GM12878 (cell line): ENCODE measurements around the gene RAPGEF3. TPM values are rescaled to one million over a fixed set of nuclear protein-coding genes. Genes with fewer than 3 reads are reported as not detected.

Experiments
- ATAC-seq: fragments of 200-7000 bp; cut with Tn5 transposase; 3 replicates; pipeline ENCODE4 v1.9.1; 2020; ENCODE audit warnings: mild to moderate bottlenecking, moderate library complexity
- BruUV-seq: library from RNA; stranded (reverse); fragments of 400-500 nt; replicated peaks from 2 replicates; lab custom pipeline; 2021; lab: Mats Ljungman, UMichigan
- CTCF ChIA-PET: fragments of 300-600 bp; sonication (Branson Sonifier 250); formaldehyde crosslinking; extraction: SDS; loops from one replicate; lab custom pipeline; 2021; ENCODE audit warnings: inconsistent platforms; lab: Yijun Ruan, JAX
- POLR2A ChIA-PET: fragments of 350-600 bp; formaldehyde crosslinking; extraction: SDS; loops from one replicate; lab custom pipeline; 2021; ENCODE audit warnings: inconsistent platforms; lab: Charles Lee
- RAD21 ChIA-PET: fragments of 300-600 bp; sonication (Branson Sonifier 250); formaldehyde crosslinking; loops from one replicate; lab custom pipeline; 2023; ENCODE audit warnings: antibody characterized with exemption; ENCODE audit not compliant: unreplicated experiment; lab: Charles Lee
- SMC1A ChIA-PET: fragments of 300-600 bp; sonication (Branson Sonifier 250); formaldehyde crosslinking; loops from one replicate; lab custom pipeline; 2023; ENCODE audit not compliant: unreplicated experiment, uncharacterized antibody; lab: Charles Lee
- DNase-seq: peaks from one replicate; pipeline ENCODE4 v3.0.0-alpha.2; 2011; ENCODE audit warnings: low read depth, low spot score
- FAIRE-seq: peaks from 3 replicates; lab custom pipeline; 2011; peaks lifted over from hg19 to GRCh38; lab: Jason Lieb, UNC
- H2AFZ ChIP-seq: 2 replicates; pipeline ENCODE4 v1.6.0; 2011; ENCODE audit warnings: low read depth, low read length, control low read depth; ENCODE audit not compliant: control insufficient read depth
- H3K27ac ChIP-seq: 2 replicates; pipeline ENCODE4 v1.5.1; 2011; ENCODE audit warnings: control low read depth; ENCODE audit not compliant: control insufficient read depth, insufficient read depth
- H3K27me3 ChIP-seq, 2 experiments: replicated peaks in 1 of 2; 2 replicates each; pipeline versions ENCODE4 v1.6.0 to v1.6.1; 2011; ENCODE audit warnings: low read length in 1 of 2; ENCODE audit not compliant: control insufficient read depth in 2 of 2, insufficient read depth in 2 of 2
- H3K36me3 ChIP-seq, 2 experiments: 2 replicates each; pipeline ENCODE4 v1.5.1; 2011; ENCODE audit warnings: low read length in 1 of 2; ENCODE audit not compliant: control insufficient read depth in 2 of 2, insufficient read depth in 2 of 2
- H3K4me1 ChIP-seq: 2 replicates; pipeline ENCODE4 v1.6.1; 2011; ENCODE audit warnings: mild to moderate bottlenecking, low read length, moderate library complexity, mixed read lengths; ENCODE audit not compliant: control insufficient read depth, insufficient read depth
- H3K4me2 ChIP-seq: 2 replicates; pipeline ENCODE4 v1.6.0; 2011; ENCODE audit warnings: control low read depth; ENCODE audit not compliant: control insufficient read depth, insufficient read depth
- H3K4me3 ChIP-seq: fragments of 200-600 bp; sonication (generic); 2 replicates; pipeline ENCODE4 v1.5.1; 2016
- H3K79me2 ChIP-seq: 2 replicates; pipeline ENCODE4 v1.6.0; 2011; ENCODE audit warnings: low read length; ENCODE audit not compliant: control insufficient read depth, insufficient read depth
- H3K9ac ChIP-seq: 2 replicates; pipeline ENCODE4 v1.8.0; 2011; ENCODE audit warnings: low read length, control low read depth, mixed read lengths; ENCODE audit not compliant: control insufficient read depth, insufficient read depth
- H3K9me3 ChIP-seq: replicated peaks from 3 replicates; pipeline ENCODE4 v1.5.1; 2011; ENCODE audit warnings: mild to moderate bottlenecking, low read length; ENCODE audit not compliant: control insufficient read depth, insufficient read depth
- H4K20me1 ChIP-seq: 2 replicates; pipeline ENCODE4 v1.6.0; 2011; ENCODE audit not compliant: control insufficient read depth, insufficient read depth
- HCFC1 ChIP-seq: fragments of 150-350 bp; IDR thresholded peaks from 2 replicates; pipeline ENCODE4 v1.6.1; 2014; ENCODE audit warnings: low read length
- NRF1 ChIP-seq: conservative IDR thresholded peaks from 2 replicates; pipeline ENCODE4 v1.6.1; 2011; ENCODE audit warnings: mild to moderate bottlenecking, low read depth, low read length, improper control_type of control experiment
- RAD21 ChIP-seq: IDR thresholded peaks from 2 replicates; pipeline ENCODE4 v1.6.1; 2011; ENCODE audit warnings: mild to moderate bottlenecking, low read depth, low read length, moderate library complexity; ENCODE audit not compliant: insufficient read depth
- SMAD1 ChIP-seq: fragments of 450-650 bp; IDR thresholded peaks from 2 replicates; pipeline ENCODE4 v1.6.1; 2018; ENCODE audit warnings: mild to moderate bottlenecking, low read depth; ENCODE audit not compliant: partially characterized antibody
- SUZ12 ChIP-seq: fragments of 200-600 bp; sonication (generic); IDR thresholded peaks from one replicate; pipeline ENCODE4 v1.6.1; 2018; ENCODE audit warnings: antibody characterized with exemption, mild to moderate bottlenecking; ENCODE audit not compliant: unreplicated experiment
- WGBS: methylation state at CpG from one replicate; pipeline ENCODE4 v1.1.6; 2016; ENCODE audit warnings: low lambda C conversion rate; ENCODE audit not compliant: insufficient replicate concordance, insufficient coverage; ENCODE audit errors: missing lambda C conversion rate; 5-methylcytosine and 5-hydroxymethylcytosine counted together
- in situ Hi-C: fragments of 300-500 bp; cut with MboI; formaldehyde crosslinking; loops from 9 replicates; pipeline ENCODE4 v1.14.3; 2018; ENCODE audit warnings: mixed read lengths
- intact Hi-C: fragments of 100-400 bp; cut with micrococcal nuclease; formaldehyde crosslinking; loops from one replicate; pipeline ENCODE4 v1.14.2; 2022; ENCODE audit not compliant: unreplicated experiment
- polyA plus RNA-seq, 11 experiments: library from polyadenylated mRNA; depleted of rRNA in 4 of 11; unstranded in 6 of 11; stranded (reverse) in 5 of 11; fragments of >200 nt; fragmentation: Nextera tagmentation in 4 of 11; fragmentation: Illumina TruSeq in 1 of 11; extraction: Ambion mirVana in 4 of 11; extraction: Trizol in 1 of 11; gene quantifications; 1 replicate in 1 of 11; 2 replicates in 10 of 11; pipeline versions ENCODE4 v1.2.1 to v1.2.3, GENCODE V29; 2011 to 2016; ENCODE audit warnings: inconsistent platforms in 2 of 11, missing spikeins in 2 of 11, low read depth in 1 of 11
- total RNA-seq, 4 experiments: library from RNA; depleted of rRNA in 3 of 4; stranded (reverse); fragments of >200 nt in 3 of 4; fragmentation: Illumina TruSeq in 1 of 4; extraction: Trizol in 1 of 4; gene quantifications; 2 replicates each; pipeline versions ENCODE4 v1.2.1 to v1.2.3, GENCODE V29; 2013 to 2021
- TF ChIP-seq, protein P1 (sequence below), 3 experiments: IDR thresholded peaks in 2 of 3; conservative IDR thresholded peaks in 1 of 3; 2 replicates each; pipeline ENCODE4 v1.5.1; 2011; ENCODE audit warnings: low read depth in 3 of 3, low read length in 3 of 3, mild to moderate bottlenecking in 3 of 3, control low read depth in 2 of 3, moderate library complexity in 2 of 3, inconsistent platforms in 1 of 3, mixed read lengths in 1 of 3; ENCODE audit not compliant: control insufficient read depth in 2 of 3, insufficient read depth in 1 of 3; ENCODE audit errors: extremely low read depth in 1 of 3
- TF ChIP-seq, protein P2 (sequence below): IDR thresholded peaks from 2 replicates; pipeline ENCODE4 v1.6.1; 2011; ENCODE audit warnings: low read depth, mild to moderate bottlenecking, low read length, moderate library complexity, borderline replicate concordance; ENCODE audit errors: extremely low read depth
- TF ChIP-seq, protein P3 (sequence below): fragments of 450-650 bp; IDR thresholded peaks from 2 replicates; pipeline ENCODE4 v1.6.1; 2016; ENCODE audit warnings: mild to moderate bottlenecking

The RAPGEF3 gene
- total and polyA plus RNA-seq, 10 of the 15 experiments (the other 5 are each of a cell fraction or from before 2014, with no cell fraction given) = 0.02 to 0.92 (median 0.31) TPM; not detected in 2

DNA sequence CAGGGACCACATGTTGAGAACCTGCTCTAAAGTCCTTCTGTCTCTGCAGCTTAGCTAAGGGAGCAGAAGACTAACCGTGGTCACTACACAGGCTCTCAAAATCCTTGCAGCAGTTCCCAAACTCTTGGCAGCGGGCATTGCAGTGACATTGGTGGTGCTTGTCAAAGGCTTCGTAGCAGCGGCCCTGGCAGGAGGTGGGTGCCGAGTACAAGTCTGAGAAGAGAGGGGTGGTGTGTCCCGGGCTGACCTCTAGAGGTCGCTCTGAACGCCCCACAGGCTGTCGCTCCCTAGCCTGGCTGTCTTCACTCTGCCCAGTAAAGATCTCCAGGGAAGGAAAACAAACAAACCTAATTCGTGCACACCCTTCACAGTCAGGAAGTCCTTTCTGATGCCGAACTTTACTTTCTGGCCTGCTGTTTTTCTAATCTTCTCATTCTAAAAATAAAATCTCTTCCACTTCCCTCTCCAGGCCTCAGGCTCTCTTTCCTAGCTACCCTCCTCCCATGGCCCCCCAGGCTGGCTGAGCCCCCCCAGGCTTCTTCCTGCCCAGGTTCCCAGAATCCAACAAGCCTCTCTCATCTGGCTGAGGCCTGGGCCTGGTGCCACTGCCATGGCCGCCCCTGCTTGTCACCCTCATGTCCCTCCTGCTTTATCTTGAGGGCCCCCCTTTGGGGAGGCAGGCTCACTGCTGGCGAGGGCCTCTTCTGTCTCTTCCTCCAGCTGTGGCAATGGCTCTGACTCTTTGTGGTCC, 41.1 kb downstream of the RAPGEF3 start:
- no peak for DNase-seq
- ChIA-PET SMC1A (interaction anchor here (1.0 to 10.8 kb wide), 9 partner anchors 9 to 120 kb away, joined by 3 to 129 read pairs (median 6); no protein-coding TSS in a partner anchor), POLR2A (interaction anchor here (1.9 kb wide), 1 partner anchor 10 kb away, joined by 6 read pairs; no protein-coding TSS in a partner anchor)

More for the DNA sequence above, 41.1 kb downstream of the RAPGEF3 start:
- FAIRE-seq = peak; percentile 41
- no peak overlapping the region for H3K4me2 ChIP-seq
- no peak overlapping the region for H3K9ac ChIP-seq
- ChIA-PET RAD21 (interaction anchor here (0.9 to 5.6 kb wide), 7 partner anchors 8 to 121 kb away, joined by 3 to 60 read pairs (median 5); partner anchors contain the start of gene ENDOU), CTCF (interaction anchor here (0.6 to 8.1 kb wide), 16 partner anchors 9 to 168 kb away, joined by 3 to 151 read pairs (median 8); partner anchors contain the start of genes RAPGEF3 and RPAP3)
- H3K9me3 ChIP-seq = no peaks in the 10 kb centered on the region
- H2AFZ ChIP-seq = no peak overlapping the region
- no peaks in the 10 kb centered on the region for H3K27me3 ChIP-seq
- H3K4me3 ChIP-seq = no peak overlapping the region
- TF ChIP-seq, protein P1, sequence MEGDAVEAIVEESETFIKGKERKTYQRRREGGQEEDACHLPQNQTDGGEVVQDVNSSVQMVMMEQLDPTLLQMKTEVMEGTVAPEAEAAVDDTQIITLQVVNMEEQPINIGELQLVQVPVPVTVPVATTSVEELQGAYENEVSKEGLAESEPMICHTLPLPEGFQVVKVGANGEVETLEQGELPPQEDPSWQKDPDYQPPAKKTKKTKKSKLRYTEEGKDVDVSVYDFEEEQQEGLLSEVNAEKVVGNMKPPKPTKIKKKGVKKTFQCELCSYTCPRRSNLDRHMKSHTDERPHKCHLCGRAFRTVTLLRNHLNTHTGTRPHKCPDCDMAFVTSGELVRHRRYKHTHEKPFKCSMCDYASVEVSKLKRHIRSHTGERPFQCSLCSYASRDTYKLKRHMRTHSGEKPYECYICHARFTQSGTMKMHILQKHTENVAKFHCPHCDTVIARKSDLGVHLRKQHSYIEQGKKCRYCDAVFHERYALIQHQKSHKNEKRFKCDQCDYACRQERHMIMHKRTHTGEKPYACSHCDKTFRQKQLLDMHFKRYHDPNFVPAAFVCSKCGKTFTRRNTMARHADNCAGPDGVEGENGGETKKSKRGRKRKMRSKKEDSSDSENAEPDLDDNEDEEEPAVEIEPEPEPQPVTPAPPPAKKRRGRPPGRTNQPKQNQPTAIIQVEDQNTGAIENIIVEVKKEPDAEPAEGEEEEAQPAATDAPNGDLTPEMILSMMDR (IDR thresholded peaks at IDR 0.05 in 2 of 3, conservative IDR thresholded peaks at IDR 0.05 in 1 of 3; ENCODE audit: control insufficient read depth in 2 of 3, extremely low read depth in 1 of 3, insufficient read depth in 1 of 3, low read depth in 3 of 3, low read length in 3 of 3) = peak; percentile 41 to 49 (median 46); a peak in 5 of 6 replicates
- TF ChIP-seq, protein P2, sequence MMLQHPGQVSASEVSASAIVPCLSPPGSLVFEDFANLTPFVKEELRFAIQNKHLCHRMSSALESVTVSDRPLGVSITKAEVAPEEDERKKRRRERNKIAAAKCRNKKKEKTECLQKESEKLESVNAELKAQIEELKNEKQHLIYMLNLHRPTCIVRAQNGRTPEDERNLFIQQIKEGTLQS = no peak
- TF ChIP-seq SMAD1 = no peak
- TF ChIP-seq HCFC1 = no peak
- TF ChIP-seq, protein P3, sequence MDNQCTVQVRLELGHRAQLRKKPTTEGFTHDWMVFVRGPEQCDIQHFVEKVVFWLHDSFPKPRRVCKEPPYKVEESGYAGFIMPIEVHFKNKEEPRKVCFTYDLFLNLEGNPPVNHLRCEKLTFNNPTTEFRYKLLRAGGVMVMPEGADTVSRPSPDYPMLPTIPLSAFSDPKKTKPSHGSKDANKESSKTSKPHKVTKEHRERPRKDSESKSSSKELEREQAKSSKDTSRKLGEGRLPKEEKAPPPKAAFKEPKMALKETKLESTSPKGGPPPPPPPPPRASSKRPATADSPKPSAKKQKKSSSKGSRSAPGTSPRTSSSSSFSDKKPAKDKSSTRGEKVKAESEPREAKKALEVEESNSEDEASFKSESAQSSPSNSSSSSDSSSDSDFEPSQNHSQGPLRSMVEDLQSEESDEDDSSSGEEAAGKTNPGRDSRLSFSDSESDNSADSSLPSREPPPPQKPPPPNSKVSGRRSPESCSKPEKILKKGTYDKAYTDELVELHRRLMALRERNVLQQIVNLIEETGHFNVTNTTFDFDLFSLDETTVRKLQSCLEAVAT = 0 out of 2 replicates have a peak, but pooled peaks have one; percentile 16
- peak; percentile 30; the same call in 1 of the 2 replicates for TF ChIP-seq RAD21
- no peak for TF ChIP-seq NRF1
- no peak for TF ChIP-seq SUZ12
- TF ChIP-seq, all 136 proteins: peak for 3
- no peaks in the 10 kb centered on the region for H4K20me1 ChIP-seq
- intact Hi-C loops = loop anchor here (5.0 kb wide), 1 partner anchor 450 kb away; no protein-coding TSS in a partner anchor
- no peak overlapping the region for H3K27ac ChIP-seq
- no peaks in the 10 kb centered on the region for H3K4me1 ChIP-seq
- peak; percentile 61 for ATAC-seq
- BruUV-seq = no TSS peak
- WGBS = 40% methylated on average over 13 of the region's 13 CpGs
- no peaks in the 10 kb centered on the region for H3K79me2 ChIP-seq
- no peaks in the 10 kb centered on the region for H3K36me3 ChIP-seq
- in situ Hi-C loops = no loop called here
